Rectal smooth muscle tissue (tissue), 1 donor: ENCODE data around the gene IBA57.
"Not testable (repeated sequence)": the region's sequence is repeated elsewhere in the genome, so short reads cannot be mapped to it uniquely, and the experiment has no call there.

ENCODE experiments used
- H3K27ac ChIP-seq: one replicate; pipeline ENCODE4 v1.7.0; 2013; ENCODE audit warnings: low read depth, low read length, inconsistent platforms
- H3K27me3 ChIP-seq: one replicate; pipeline ENCODE4 v1.7.0; 2013; ENCODE audit warnings: low read length; ENCODE audit not compliant: control insufficient read depth, insufficient read depth
- H3K36me3 ChIP-seq: one replicate; pipeline ENCODE4 v1.7.0; 2013; ENCODE audit warnings: low read length; ENCODE audit not compliant: control insufficient read depth, insufficient read depth
- H3K4me1 ChIP-seq: one replicate; pipeline ENCODE4 v1.7.0; 2013; ENCODE audit warnings: low read length; ENCODE audit not compliant: control insufficient read depth, insufficient read depth
- H3K4me3 ChIP-seq: one replicate; pipeline ENCODE4 v1.7.0; 2013; ENCODE audit warnings: low read length
- H3K9ac ChIP-seq: one replicate; pipeline ENCODE4 v1.7.0; 2013; ENCODE audit warnings: low read length

Gene IBA57

GRCh38 chr1:228219962-228220780 lies 54.6 kb downstream of the IBA57 start:
- Histone ChIP-seq H3K4me1 (no peaks in the 10 kb centered on the region), H3K27ac (no peak overlapping the region), H3K36me3 (no peaks in the 10 kb centered on the region)

GRCh38 chr1:228221097-228221496 lies 55.5 kb downstream of the IBA57 start:
- H3K27me3 ChIP-seq, H3K4me3 ChIP-seq, H3K27ac ChIP-seq, H3K9ac ChIP-seq, H3K36me3 ChIP-seq, H3K4me1 ChIP-seq: not testable (repeated sequence)

More at GRCh38 chr1:228219962-228220780, 54.6 kb downstream of the IBA57 start:
- no peak overlapping the region for H3K9ac ChIP-seq
- no peaks in the 10 kb centered on the region for H3K27me3 ChIP-seq
- no peak overlapping the region for H3K4me3 ChIP-seq

- H3K27me3 ChIP-seq, result no peaks in the 10 kb centered on the region
- H3K9ac ChIP-seq, result no peak overlapping the region
- no peaks in the 10 kb centered on the region for H3K4me1 ChIP-seq
- no peak overlapping the region for H3K4me3 ChIP-seq
- H3K36me3 ChIP-seq, result no peaks in the 10 kb centered on the region
- H3K27ac ChIP-seq, result no peak overlapping the region
Observed at GRCh38 chr1:228222548-228222947, 56.9 kb downstream of the IBA57 start.

- Histone ChIP-seq H3K4me3 (no peak overlapping the region), H3K36me3 (no peaks in the 10 kb centered on the region), H3K4me1 (no peaks in the 10 kb centered on the region)
Observed at GRCh38 chr1:228224198-228225164, 58.9 kb downstream of the IBA57 start.

GRCh38 chr1:228225165-228225710 lies 59.6 kb downstream of the IBA57 start:
- Histone ChIP-seq H3K4me1 (no peaks in the 10 kb centered on the region), H3K27ac (no peak overlapping the region), H3K4me3 (no peak overlapping the region), H3K36me3 (no peaks in the 10 kb centered on the region), H3K27me3 (no peaks in the 10 kb centered on the region), H3K9ac (no peak overlapping the region)

More at GRCh38 chr1:228224198-228225164, 58.9 kb downstream of the IBA57 start:
- Histone ChIP-seq H3K27me3 (no peaks in the 10 kb centered on the region), H3K9ac (no peak overlapping the region), H3K27ac (no peak overlapping the region)

GRCh38 chr1:228225740-228226139 lies 60.1 kb downstream of the IBA57 start:
- H3K27ac ChIP-seq, result no peak overlapping the region
- H3K9ac ChIP-seq, result no peak overlapping the region
- no peak overlapping the region for H3K4me3 ChIP-seq
- H3K27me3 ChIP-seq, result no peaks in the 10 kb centered on the region
- no peaks in the 10 kb centered on the region for H3K4me1 ChIP-seq
- H3K36me3 ChIP-seq, result no peaks in the 10 kb centered on the region

- Histone ChIP-seq H3K27ac (no peak overlapping the region), H3K4me3 (no peak overlapping the region), H3K9ac (no peak overlapping the region), H3K4me1 (no peaks in the 10 kb centered on the region), H3K27me3 (no peaks in the 10 kb centered on the region), H3K36me3 (no peaks in the 10 kb centered on the region)
Observed at GRCh38 chr1:228226141-228226874, 60.7 kb downstream of the IBA57 start.

- H3K27me3 ChIP-seq, result no peaks in the 10 kb centered on the region
- H3K4me3 ChIP-seq, result no peak overlapping the region
- no peak overlapping the region for H3K27ac ChIP-seq
- H3K4me1 ChIP-seq, result no peaks in the 10 kb centered on the region
- H3K9ac ChIP-seq, result no peak overlapping the region
- H3K36me3 ChIP-seq, result no peaks in the 10 kb centered on the region
Observed at GRCh38 chr1:228226956-228227791, 61.6 kb downstream of the IBA57 start.

GRCh38 chr1:228228147-228228546 lies 62.5 kb downstream of the IBA57 start:
- not testable (repeated sequence) for H3K4me1 ChIP-seq, H3K4me3 ChIP-seq, H3K36me3 ChIP-seq, H3K27ac ChIP-seq, H3K9ac ChIP-seq, H3K27me3 ChIP-seq

GRCh38 chr1:228228601-228229074 lies 63.0 kb downstream of the IBA57 start:
- Histone ChIP-seq H3K27ac (no peak overlapping the region), H3K4me3 (no peak overlapping the region), H3K27me3 (no peaks in the 10 kb centered on the region), H3K4me1 (no peaks in the 10 kb centered on the region), H3K9ac (no peak overlapping the region), H3K36me3 (no peaks in the 10 kb centered on the region)

- Histone ChIP-seq H3K27ac (no peak overlapping the region), H3K4me3 (no peak overlapping the region), H3K4me1 (no peaks in the 10 kb centered on the region), H3K9ac (no peak overlapping the region), H3K36me3 (no peaks in the 10 kb centered on the region), H3K27me3 (no peaks in the 10 kb centered on the region)
Observed at GRCh38 chr1:228231189-228231588, 65.6 kb downstream of the IBA57 start.
